GM23338 (cell line): Measurements from ENCODE around the gene DCN. TPM values are rescaled to one million over a fixed set of nuclear protein-coding genes. Genes with fewer than 3 reads are reported as not detected.

ENCODE experiments used
- ATAC-seq: fragments of 200-7000 bp; cut with Tn5 transposase; 3 replicates; pipeline ENCODE4 v1.9.1; 2020
- DNase-seq: peaks from one replicate; pipeline ENCODE4 v3.0.0-alpha.2; 2015; ENCODE audit warnings: low spot score
- H2AFZ ChIP-seq: fragments of 200-600 bp; sonication (generic); 2 replicates; pipeline ENCODE4 v1.8.0; 2016; ENCODE audit warnings: antibody characterized with exemption, mild to moderate bottlenecking, moderate library complexity
- H3F3A ChIP-seq: fragments of 200-600 bp; sonication (generic); replicated peaks from 2 replicates; pipeline ENCODE4 v1.8.0; 2017; ENCODE audit warnings: antibody characterized with exemption, mixed run types, low read depth
- H3K27ac ChIP-seq: fragments of 200-600 bp; sonication (generic); 2 replicates; pipeline ENCODE4 v1.6.1; 2016; ENCODE audit warnings: low read depth
- H3K27me3 ChIP-seq: fragments of 200-600 bp; sonication (generic); 2 replicates; pipeline ENCODE4 v1.8.0; 2016; ENCODE audit warnings: mild to moderate bottlenecking, mixed run types, moderate library complexity; ENCODE audit not compliant: insufficient read depth
- H3K36me3 ChIP-seq: fragments of 200-600 bp; sonication (generic); 2 replicates; pipeline ENCODE4 v1.8.0; 2016; ENCODE audit warnings: mild to moderate bottlenecking; ENCODE audit not compliant: insufficient read depth
- H3K4me1 ChIP-seq: fragments of 200-600 bp; sonication (generic); 2 replicates; pipeline ENCODE4 v1.8.0; 2016; ENCODE audit warnings: mild to moderate bottlenecking, moderate library complexity; ENCODE audit not compliant: insufficient read depth
- H3K4me2 ChIP-seq: fragments of 200-600 bp; sonication (generic); 2 replicates; pipeline ENCODE4 v1.7.1; 2017; ENCODE audit warnings: mixed run types
- H3K4me3 ChIP-seq: fragments of 200-600 bp; sonication (generic); 2 replicates; pipeline ENCODE4 v1.6.1; 2016; ENCODE audit warnings: mixed run types
- H3K79me2 ChIP-seq: fragments of 200-600 bp; sonication (generic); replicated peaks from 2 replicates; pipeline ENCODE4 v1.8.0; 2017; ENCODE audit warnings: mild to moderate bottlenecking; ENCODE audit not compliant: insufficient read depth
- H3K9me2 ChIP-seq: fragments of 200-600 bp; sonication (generic); 2 replicates; pipeline ENCODE4 v1.8.0; 2017; ENCODE audit not compliant: insufficient read depth
- H4K20me1 ChIP-seq: fragments of 200-600 bp; sonication (generic); replicated peaks from 2 replicates; pipeline ENCODE4 v1.8.0; 2017; ENCODE audit warnings: mild to moderate bottlenecking; ENCODE audit not compliant: insufficient read depth
- H3K27ac Mint-ChIP-seq: 2 replicates; pipeline ENCODE4 v1.8.0; 2020; ENCODE audit warnings: inconsistent platforms, mild to moderate bottlenecking, moderate library complexity, mixed read lengths
- H3K27me3 Mint-ChIP-seq: 3 replicates; pipeline ENCODE4 v1.8.0; 2022; ENCODE audit warnings: low read depth, mild to moderate bottlenecking, moderate library complexity, mixed read lengths, inconsistent platforms; ENCODE audit not compliant: insufficient read depth, poor library complexity
- H3K36me3 Mint-ChIP-seq: 3 replicates; pipeline ENCODE4 v1.8.0; 2021; ENCODE audit warnings: low read depth, mild to moderate bottlenecking, inconsistent platforms, moderate library complexity, mixed read lengths
- H3K4me1 Mint-ChIP-seq: 3 replicates; pipeline ENCODE4 v1.8.0; 2020; ENCODE audit warnings: mild to moderate bottlenecking, inconsistent platforms, mixed read lengths
- H3K4me3 Mint-ChIP-seq: 3 replicates; pipeline ENCODE4 v1.8.0; 2021; ENCODE audit warnings: moderate library complexity, mild to moderate bottlenecking, inconsistent platforms, mixed read lengths
- H3K9me3 Mint-ChIP-seq: 3 replicates; pipeline ENCODE4 v1.8.0; 2020; ENCODE audit warnings: moderate library complexity, mild to moderate bottlenecking, inconsistent platforms, mixed read lengths
- CREB1 ChIP-seq: fragments of 250-450 bp; sonication (Bioruptor Pico); IDR thresholded peaks from 2 replicates; pipeline ENCODE4 v1.5.0; 2020; ENCODE audit warnings: low read depth, mild to moderate bottlenecking, moderate library complexity
- CTCF ChIP-seq, 2 experiments: fragments of 200-600 bp in 1 of 2; sonication (generic) in 1 of 2; conservative IDR thresholded peaks; 2 replicates each; pipeline versions ENCODE4 v1.5.1 to v1.6.1; 2016 to 2017; ENCODE audit warnings: antibody characterized with exemption in 2 of 2, low read depth in 2 of 2, mild to moderate bottlenecking in 2 of 2, moderate library complexity in 1 of 2
- EZH2 ChIP-seq: fragments of 200-600 bp; sonication (generic); IDR thresholded peaks from one replicate; pipeline ENCODE4 v1.8.0; 2017; ENCODE audit warnings: antibody characterized with exemption, mild to moderate bottlenecking, low read depth; ENCODE audit not compliant: unreplicated experiment
- EZH2phosphoT487 ChIP-seq: fragments of 200-600 bp; sonication (generic); IDR thresholded peaks from one replicate; pipeline ENCODE4 v1.8.1; 2018; ENCODE audit warnings: antibody characterized with exemption; ENCODE audit not compliant: unreplicated experiment
- JUNB ChIP-seq: IDR thresholded peaks from one replicate; pipeline ENCODE4 v1.6.1; 2016; ENCODE audit warnings: antibody characterized with exemption; ENCODE audit not compliant: unreplicated experiment
- NANOG ChIP-seq: IDR thresholded peaks from 2 replicates; pipeline ENCODE4 v1.6.1; 2016; ENCODE audit warnings: antibody characterized with exemption, borderline replicate concordance
- POLR2AphosphoS5 ChIP-seq: IDR thresholded peaks from 2 replicates; pipeline ENCODE4 v1.6.1; 2016; ENCODE audit warnings: antibody characterized with exemption, low read depth
- STAT1 ChIP-seq: IDR thresholded peaks from one replicate; pipeline ENCODE4 v1.6.1; 2016; ENCODE audit warnings: antibody characterized with exemption; ENCODE audit not compliant: unreplicated experiment
- ZNF114 ChIP-seq: fragments of 250-450 bp; sonication (Bioruptor Pico); IDR thresholded peaks from 2 replicates; pipeline ENCODE4 v1.5.0; 2020; ENCODE audit warnings: mild to moderate bottlenecking, moderate library complexity
- ZNF331 ChIP-seq: fragments of 250-450 bp; sonication (Bioruptor Pico); IDR thresholded peaks from 2 replicates; pipeline ENCODE4 v1.5.0; 2020; ENCODE audit warnings: low read depth, mild to moderate bottlenecking, moderate library complexity
- polyA plus RNA-seq: library from polyadenylated mRNA; unstranded; fragments of >200 nt; fragmentation: Nextera tagmentation; extraction: Ambion mirVana; gene quantifications from 2 replicates; pipeline ENCODE4 v1.2.1, GENCODE V29; 2016
- total RNA-seq: library from RNA; depleted of rRNA; stranded (reverse); fragments of >200 nt; shearing (Covaris generic); gene quantifications from 2 replicates; pipeline ENCODE4 v1.2.3, GENCODE V29; 2014
- TF ChIP-seq, protein P1 (sequence below): IDR thresholded peaks from 2 replicates; pipeline ENCODE4 v1.6.1; 2016; ENCODE audit warnings: antibody characterized with exemption
- TF ChIP-seq, protein P2 (sequence below): IDR thresholded peaks from one replicate; pipeline ENCODE4 v1.6.1; 2018; ENCODE audit warnings: antibody characterized with exemption; ENCODE audit not compliant: unreplicated experiment

The DCN gene
- total and polyA plus RNA-seq, 2 experiments from 2014 or later, result not detected

- Histone ChIP-seq H3F3A (no peaks in the 10 kb centered on the region), H3K27me3 (no peaks in the 10 kb centered on the region), H3K4me3 (no peak overlapping the region), H3K36me3 (no peaks in the 10 kb centered on the region), H4K20me1 (no peaks in the 10 kb centered on the region), H3K27ac (no peak overlapping the region), H2AFZ (no peak overlapping the region), H3K9me2 (no peaks in the 10 kb centered on the region), H3K79me2 (no peaks in the 10 kb centered on the region), H3K4me1 (no peaks in the 10 kb centered on the region), H3K4me2 (no peak overlapping the region)
- ATAC-seq (no peak), DNase-seq (no peak)
- no peak overlapping the region for H3K4me3 Mint-ChIP-seq
- peaks cover 2% of the 10 kb centered on the region; the same call in 1 of the 3 replicates for H3K4me1 Mint-ChIP-seq
- no peaks in the 10 kb centered on the region for H3K9me3 Mint-ChIP-seq
- H3K36me3 Mint-ChIP-seq, result no peaks in the 10 kb centered on the region
- no peak overlapping the region for H3K27ac Mint-ChIP-seq
- H3K27me3 Mint-ChIP-seq, result no peaks in the 10 kb centered on the region
- TF ChIP-seq ZNF114 (CRISPR knock-in tag) (no peak), CTCF (conservative IDR thresholded peaks at IDR 0.05; ENCODE audit: low read depth in 2 of 2) (no peak), CREB1 (no peak), NANOG (no peak)
- TF ChIP-seq, protein P1, sequence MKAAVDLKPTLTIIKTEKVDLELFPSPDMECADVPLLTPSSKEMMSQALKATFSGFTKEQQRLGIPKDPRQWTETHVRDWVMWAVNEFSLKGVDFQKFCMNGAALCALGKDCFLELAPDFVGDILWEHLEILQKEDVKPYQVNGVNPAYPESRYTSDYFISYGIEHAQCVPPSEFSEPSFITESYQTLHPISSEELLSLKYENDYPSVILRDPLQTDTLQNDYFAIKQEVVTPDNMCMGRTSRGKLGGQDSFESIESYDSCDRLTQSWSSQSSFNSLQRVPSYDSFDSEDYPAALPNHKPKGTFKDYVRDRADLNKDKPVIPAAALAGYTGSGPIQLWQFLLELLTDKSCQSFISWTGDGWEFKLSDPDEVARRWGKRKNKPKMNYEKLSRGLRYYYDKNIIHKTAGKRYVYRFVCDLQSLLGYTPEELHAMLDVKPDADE, result no peak
Measured at GRCh38 chr12:91104812-91105466, 77.7 kb downstream of the DCN start.

DNA sequence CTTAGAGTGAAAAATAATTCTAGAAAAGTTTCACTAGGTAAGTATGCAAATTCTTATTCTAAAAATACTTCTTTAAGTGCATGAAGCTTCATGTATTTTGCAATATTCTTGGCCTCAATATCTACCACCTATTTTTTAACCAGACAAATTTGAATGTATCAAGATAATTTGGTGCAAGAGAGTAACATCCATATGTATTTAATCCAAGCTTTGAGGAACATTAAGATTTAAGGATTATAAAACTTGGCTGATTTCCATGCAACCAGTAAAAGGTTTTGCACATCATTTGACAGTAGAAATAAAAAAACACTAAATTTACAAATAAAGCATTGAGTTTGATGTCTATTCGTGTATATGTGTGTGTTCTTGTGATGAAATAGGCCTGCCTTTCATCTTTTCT, 79.0 kb downstream of the DCN start:
- DNase-seq (no peak), ATAC-seq (no peak)
- Histone ChIP-seq H4K20me1 (no peaks in the 10 kb centered on the region), H3K27ac (no peak overlapping the region), H2AFZ (no peak overlapping the region), H3K9me2 (no peaks in the 10 kb centered on the region), H3K4me3 (no peak overlapping the region), H3K4me1 (no peaks in the 10 kb centered on the region), H3K36me3 (no peaks in the 10 kb centered on the region), H3F3A (no peaks in the 10 kb centered on the region), H3K27me3 (no peaks in the 10 kb centered on the region), H3K79me2 (no peaks in the 10 kb centered on the region), H3K4me2 (no peak overlapping the region)
- H3K27ac Mint-ChIP-seq, result no peak overlapping the region
- no peak overlapping the region for H3K4me3 Mint-ChIP-seq
- no peaks in the 10 kb centered on the region for H3K4me1 Mint-ChIP-seq
- H3K27me3 Mint-ChIP-seq, result no peaks in the 10 kb centered on the region
- no peaks in the 10 kb centered on the region for H3K9me3 Mint-ChIP-seq
- H3K36me3 Mint-ChIP-seq, result no peaks in the 10 kb centered on the region
- no peak for TF ChIP-seq POLR2AphosphoS5
- no peak for TF ChIP-seq ZNF114 (CRISPR knock-in tag)
- TF ChIP-seq STAT1, result no peak
- no peak for TF ChIP-seq JUNB
- TF ChIP-seq NANOG, result no peak
- TF ChIP-seq EZH2, result no peak
- TF ChIP-seq, protein P2, sequence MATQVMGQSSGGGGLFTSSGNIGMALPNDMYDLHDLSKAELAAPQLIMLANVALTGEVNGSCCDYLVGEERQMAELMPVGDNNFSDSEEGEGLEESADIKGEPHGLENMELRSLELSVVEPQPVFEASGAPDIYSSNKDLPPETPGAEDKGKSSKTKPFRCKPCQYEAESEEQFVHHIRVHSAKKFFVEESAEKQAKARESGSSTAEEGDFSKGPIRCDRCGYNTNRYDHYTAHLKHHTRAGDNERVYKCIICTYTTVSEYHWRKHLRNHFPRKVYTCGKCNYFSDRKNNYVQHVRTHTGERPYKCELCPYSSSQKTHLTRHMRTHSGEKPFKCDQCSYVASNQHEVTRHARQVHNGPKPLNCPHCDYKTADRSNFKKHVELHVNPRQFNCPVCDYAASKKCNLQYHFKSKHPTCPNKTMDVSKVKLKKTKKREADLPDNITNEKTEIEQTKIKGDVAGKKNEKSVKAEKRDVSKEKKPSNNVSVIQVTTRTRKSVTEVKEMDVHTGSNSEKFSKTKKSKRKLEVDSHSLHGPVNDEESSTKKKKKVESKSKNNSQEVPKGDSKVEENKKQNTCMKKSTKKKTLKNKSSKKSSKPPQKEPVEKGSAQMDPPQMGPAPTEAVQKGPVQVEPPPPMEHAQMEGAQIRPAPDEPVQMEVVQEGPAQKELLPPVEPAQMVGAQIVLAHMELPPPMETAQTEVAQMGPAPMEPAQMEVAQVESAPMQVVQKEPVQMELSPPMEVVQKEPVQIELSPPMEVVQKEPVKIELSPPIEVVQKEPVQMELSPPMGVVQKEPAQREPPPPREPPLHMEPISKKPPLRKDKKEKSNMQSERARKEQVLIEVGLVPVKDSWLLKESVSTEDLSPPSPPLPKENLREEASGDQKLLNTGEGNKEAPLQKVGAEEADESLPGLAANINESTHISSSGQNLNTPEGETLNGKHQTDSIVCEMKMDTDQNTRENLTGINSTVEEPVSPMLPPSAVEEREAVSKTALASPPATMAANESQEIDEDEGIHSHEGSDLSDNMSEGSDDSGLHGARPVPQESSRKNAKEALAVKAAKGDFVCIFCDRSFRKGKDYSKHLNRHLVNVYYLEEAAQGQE, result no peak
- TF ChIP-seq EZH2phosphoT487, result no peak
- TF ChIP-seq, protein P1, result no peak
- no peak for TF ChIP-seq CREB1
- no peak for TF ChIP-seq ZNF331 (CRISPR knock-in tag)
